ENCODE results near the gene FGGY. TPM values are rescaled to one million over a fixed set of nuclear protein-coding genes. Genes with fewer than 3 reads are reported as not detected.

The FGGY gene
- total RNA-seq, 1 donor from 2014 or later, result 31.2 TPM

GRCh38 chr1:59431566-59432294 is 134.8 kb downstream of the FGGY start:
- no peak for DNase-seq
- Histone ChIP-seq H3K27me3 (ENCODE audit: low read depth) (no peaks in the 10 kb centered on the region), H3K27ac (replicated peaks) (no peak overlapping the region), H3K4me3 (no peak overlapping the region), H3K4me1 (peaks cover 39% of the 10 kb centered on the region), H3K36me3 (no peaks in the 10 kb centered on the region), H3K9me3 (replicated peaks) (no peaks in the 10 kb centered on the region)
- TF ChIP-seq, protein P1, sequence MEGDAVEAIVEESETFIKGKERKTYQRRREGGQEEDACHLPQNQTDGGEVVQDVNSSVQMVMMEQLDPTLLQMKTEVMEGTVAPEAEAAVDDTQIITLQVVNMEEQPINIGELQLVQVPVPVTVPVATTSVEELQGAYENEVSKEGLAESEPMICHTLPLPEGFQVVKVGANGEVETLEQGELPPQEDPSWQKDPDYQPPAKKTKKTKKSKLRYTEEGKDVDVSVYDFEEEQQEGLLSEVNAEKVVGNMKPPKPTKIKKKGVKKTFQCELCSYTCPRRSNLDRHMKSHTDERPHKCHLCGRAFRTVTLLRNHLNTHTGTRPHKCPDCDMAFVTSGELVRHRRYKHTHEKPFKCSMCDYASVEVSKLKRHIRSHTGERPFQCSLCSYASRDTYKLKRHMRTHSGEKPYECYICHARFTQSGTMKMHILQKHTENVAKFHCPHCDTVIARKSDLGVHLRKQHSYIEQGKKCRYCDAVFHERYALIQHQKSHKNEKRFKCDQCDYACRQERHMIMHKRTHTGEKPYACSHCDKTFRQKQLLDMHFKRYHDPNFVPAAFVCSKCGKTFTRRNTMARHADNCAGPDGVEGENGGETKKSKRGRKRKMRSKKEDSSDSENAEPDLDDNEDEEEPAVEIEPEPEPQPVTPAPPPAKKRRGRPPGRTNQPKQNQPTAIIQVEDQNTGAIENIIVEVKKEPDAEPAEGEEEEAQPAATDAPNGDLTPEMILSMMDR (IDR thresholded peaks at IDR 0.05; ENCODE audit: borderline replicate concordance), result no peak
- intact Hi-C loops (cut with micrococcal nuclease), result no loop called here

- TF ChIP-seq, protein P1 (IDR thresholded peaks at IDR 0.05; ENCODE audit: borderline replicate concordance), result no peak
- no peak overlapping the region for H3K27ac ChIP-seq (replicated peaks)
- H3K36me3 ChIP-seq, result no peaks in the 10 kb centered on the region
- DNase-seq, result no peak
- no peak overlapping the region for H3K4me3 ChIP-seq
- intact Hi-C loops (cut with micrococcal nuclease), result no loop called here
- H3K9me3 ChIP-seq (replicated peaks), result no peaks in the 10 kb centered on the region
- peaks cover 42% of the 10 kb centered on the region for H3K4me1 ChIP-seq
- H3K27me3 ChIP-seq (ENCODE audit: low read depth), result no peaks in the 10 kb centered on the region
These were observed 135.9 kb downstream of the FGGY start for GRCh38 chr1:59432531-59433439.

- intact Hi-C loops (cut with micrococcal nuclease), result no loop called here
- H3K4me1 ChIP-seq, result peaks cover 48% of the 10 kb centered on the region
- no peaks in the 10 kb centered on the region for H3K9me3 ChIP-seq (replicated peaks)
- H3K4me3 ChIP-seq, result no peak overlapping the region
- TF ChIP-seq, protein P1 (IDR thresholded peaks at IDR 0.05; ENCODE audit: borderline replicate concordance), result no peak
- DNase-seq, result no peak
- no peak overlapping the region for H3K27ac ChIP-seq (replicated peaks)
- H3K27me3 ChIP-seq (ENCODE audit: low read depth), result no peaks in the 10 kb centered on the region
- no peaks in the 10 kb centered on the region for H3K36me3 ChIP-seq
These were observed 136.5 kb downstream of the FGGY start for GRCh38 chr1:59433440-59433813.

GRCh38 chr1:59434336-59434735 is 137.4 kb downstream of the FGGY start:
- Histone ChIP-seq H3K36me3 (no peaks in the 10 kb centered on the region), H3K4me1 (peaks cover 50% of the 10 kb centered on the region), H3K27me3 (ENCODE audit: low read depth) (no peaks in the 10 kb centered on the region), H3K27ac (replicated peaks) (no peak overlapping the region), H3K9me3 (replicated peaks) (no peaks in the 10 kb centered on the region), H3K4me3 (no peak overlapping the region)
- intact Hi-C loops (cut with micrococcal nuclease), result no loop called here
- TF ChIP-seq, protein P1 (IDR thresholded peaks at IDR 0.05; ENCODE audit: borderline replicate concordance), result no peak
- no peak for DNase-seq

GRCh38 chr1:59436637-59437036 is 139.7 kb downstream of the FGGY start:
- H3K4me1 ChIP-seq, result peaks cover 62% of the 10 kb centered on the region
- no peak for DNase-seq
- H3K27me3 ChIP-seq (ENCODE audit: low read depth), result no peaks in the 10 kb centered on the region
- no peaks in the 10 kb centered on the region for H3K36me3 ChIP-seq
- H3K27ac ChIP-seq (replicated peaks), result no peak overlapping the region
- TF ChIP-seq, protein P1 (IDR thresholded peaks at IDR 0.05; ENCODE audit: borderline replicate concordance), result no peak
- H3K9me3 ChIP-seq (replicated peaks), result no peaks in the 10 kb centered on the region
- H3K4me3 ChIP-seq, result no peak overlapping the region
- intact Hi-C loops (cut with micrococcal nuclease), result no loop called here

Data from left ventricle myocardium inferior (tissue), 1 donor.